ENCODE measurements around the gene HDAC9.

Gene HDAC9

GRCh38 chr7:18541181-18541870 is 45.8 kb downstream of the HDAC9 start (continued):
- no peak for TF ChIP-seq ZNF70 (CRISPR knock-in tag; IDR thresholded peaks at IDR 0.05)
- TF ChIP-seq ISL1 (CRISPR knock-in tag; IDR thresholded peaks at IDR 0.05): peak; percentile 100
- no peak for TF ChIP-seq TOX (CRISPR knock-in tag; IDR thresholded peaks at IDR 0.05; ENCODE audit: borderline replicate concordance)
- peak; percentile 96 for TF ChIP-seq TCF4 (CRISPR knock-in tag; IDR thresholded peaks at IDR 0.05; ENCODE audit: borderline replicate concordance)

- no peak for TF ChIP-seq ZNF70 (CRISPR knock-in tag; IDR thresholded peaks at IDR 0.05)
- TF ChIP-seq ARNTL (CRISPR knock-in tag; IDR thresholded peaks at IDR 0.05; ENCODE audit: borderline replicate concordance, low read depth): no peak
- TF ChIP-seq ZNF8 (CRISPR knock-in tag; IDR thresholded peaks at IDR 0.05): no peak
- TF ChIP-seq CSDC2 (CRISPR knock-in tag; IDR thresholded peaks at IDR 0.05): peak; percentile 89; the same call in 1 of the 2 replicates
- TF ChIP-seq TOX (CRISPR knock-in tag; IDR thresholded peaks at IDR 0.05; ENCODE audit: borderline replicate concordance): no peak
- no peak for TF ChIP-seq CSRNP3 (CRISPR knock-in tag; IDR thresholded peaks at IDR 0.05)
- peak; percentile 80; the same call in 1 of the 2 replicates for TF ChIP-seq TSHZ2 (CRISPR knock-in tag; IDR thresholded peaks at IDR 0.05)
Measured at GRCh38 chr7:18541871-18542212, 46.3 kb downstream of the HDAC9 start.

DNA sequence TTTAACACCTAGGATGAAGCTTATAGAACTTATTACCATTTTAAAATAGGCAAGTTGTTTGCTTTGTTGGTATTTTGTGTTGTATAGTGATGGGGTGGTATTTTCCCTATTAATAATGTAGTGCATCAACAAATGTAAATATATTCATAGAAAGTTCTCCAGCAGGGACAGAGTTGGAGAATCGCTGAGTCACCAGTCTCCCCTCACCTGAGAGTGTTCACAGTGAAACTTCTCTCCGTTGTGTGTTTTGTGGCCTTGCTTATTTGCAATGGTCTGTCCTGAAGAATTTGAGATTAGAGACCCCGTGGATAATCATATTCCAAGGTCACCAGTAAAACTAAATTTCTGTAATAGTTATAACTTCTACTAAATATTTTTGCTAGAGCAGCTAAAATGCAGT is 51.0 kb downstream of the HDAC9 start:
- no peak for ATAC-seq

More at GRCh38 chr7:18541871-18542212, 46.3 kb downstream of the HDAC9 start:
- ATAC-seq: peak; percentile 67

More for the DNA sequence above, 51.0 kb downstream of the HDAC9 start:
- TF ChIP-seq PPARA (CRISPR knock-in tag; IDR thresholded peaks at IDR 0.05; ENCODE audit: borderline replicate concordance): no peak
- TF ChIP-seq, protein P1, sequence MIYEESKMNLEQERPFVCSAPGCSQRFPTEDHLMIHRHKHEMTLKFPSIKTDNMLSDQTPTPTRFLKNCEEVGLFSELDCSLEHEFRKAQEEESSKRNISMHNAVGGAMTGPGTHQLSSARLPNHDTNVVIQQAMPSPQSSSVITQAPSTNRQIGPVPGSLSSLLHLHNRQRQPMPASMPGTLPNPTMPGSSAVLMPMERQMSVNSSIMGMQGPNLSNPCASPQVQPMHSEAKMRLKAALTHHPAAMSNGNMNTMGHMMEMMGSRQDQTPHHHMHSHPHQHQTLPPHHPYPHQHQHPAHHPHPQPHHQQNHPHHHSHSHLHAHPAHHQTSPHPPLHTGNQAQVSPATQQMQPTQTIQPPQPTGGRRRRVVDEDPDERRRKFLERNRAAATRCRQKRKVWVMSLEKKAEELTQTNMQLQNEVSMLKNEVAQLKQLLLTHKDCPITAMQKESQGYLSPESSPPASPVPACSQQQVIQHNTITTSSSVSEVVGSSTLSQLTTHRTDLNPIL (CRISPR knock-in tag; IDR thresholded peaks at IDR 0.05; ENCODE audit: low read depth): no peak
- no peak for TF ChIP-seq CSRNP3 (CRISPR knock-in tag; IDR thresholded peaks at IDR 0.05)
- no peak for TF ChIP-seq ZNF8 (CRISPR knock-in tag; IDR thresholded peaks at IDR 0.05)
- TF ChIP-seq TSHZ2 (CRISPR knock-in tag; IDR thresholded peaks at IDR 0.05): no peak
- TF ChIP-seq ZFP30 (CRISPR knock-in tag; IDR thresholded peaks at IDR 0.05): no peak
- TF ChIP-seq TOX (CRISPR knock-in tag; IDR thresholded peaks at IDR 0.05; ENCODE audit: borderline replicate concordance): no peak
- no peak for TF ChIP-seq ARNTL (CRISPR knock-in tag; IDR thresholded peaks at IDR 0.05; ENCODE audit: borderline replicate concordance, low read depth)
- TF ChIP-seq ZNF70 (CRISPR knock-in tag; IDR thresholded peaks at IDR 0.05): no peak
- no peak for TF ChIP-seq OSR1 (CRISPR knock-in tag; IDR thresholded peaks at IDR 0.05)
- TF ChIP-seq ZNF565 (CRISPR knock-in tag; conservative IDR thresholded peaks at IDR 0.05; ENCODE audit: low read depth): no peak
- TF ChIP-seq ISL1 (CRISPR knock-in tag; IDR thresholded peaks at IDR 0.05): no peak

Measured in SK-N-SH treated with all-trans-retinoic acid at 6 μM for 48 hours (cell line).